Measurements from ENCODE around the gene FYN.

DNA sequence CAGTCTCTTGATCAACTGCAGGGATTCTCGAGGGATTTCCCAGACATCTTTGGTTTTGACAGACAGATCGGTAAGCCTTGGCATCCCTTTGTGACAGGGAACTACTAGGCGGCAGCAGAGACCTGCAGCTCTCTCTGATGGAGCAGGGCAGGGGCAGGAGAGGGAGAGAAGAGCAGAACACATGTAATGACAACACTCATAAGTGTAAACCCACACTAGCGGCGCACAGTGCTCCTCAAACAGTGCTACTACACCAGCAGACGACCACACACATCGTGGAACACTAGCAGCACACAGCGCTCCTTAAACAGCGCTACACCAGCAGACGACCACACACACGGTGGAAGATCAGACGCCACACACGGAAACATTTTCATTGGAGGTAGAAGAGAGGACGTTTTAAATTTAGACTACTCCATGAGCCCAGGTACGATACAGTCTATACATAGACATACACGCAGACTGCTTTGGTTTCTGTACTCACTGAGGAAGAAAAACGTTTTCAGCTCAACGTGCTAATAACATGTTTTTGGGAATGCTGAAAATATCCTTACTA, 173.0 kb downstream of the FYN start:
- no peak for TF ChIP-seq JUNB (IDR thresholded peaks at IDR 0.05)
- TF ChIP-seq, protein P1, sequence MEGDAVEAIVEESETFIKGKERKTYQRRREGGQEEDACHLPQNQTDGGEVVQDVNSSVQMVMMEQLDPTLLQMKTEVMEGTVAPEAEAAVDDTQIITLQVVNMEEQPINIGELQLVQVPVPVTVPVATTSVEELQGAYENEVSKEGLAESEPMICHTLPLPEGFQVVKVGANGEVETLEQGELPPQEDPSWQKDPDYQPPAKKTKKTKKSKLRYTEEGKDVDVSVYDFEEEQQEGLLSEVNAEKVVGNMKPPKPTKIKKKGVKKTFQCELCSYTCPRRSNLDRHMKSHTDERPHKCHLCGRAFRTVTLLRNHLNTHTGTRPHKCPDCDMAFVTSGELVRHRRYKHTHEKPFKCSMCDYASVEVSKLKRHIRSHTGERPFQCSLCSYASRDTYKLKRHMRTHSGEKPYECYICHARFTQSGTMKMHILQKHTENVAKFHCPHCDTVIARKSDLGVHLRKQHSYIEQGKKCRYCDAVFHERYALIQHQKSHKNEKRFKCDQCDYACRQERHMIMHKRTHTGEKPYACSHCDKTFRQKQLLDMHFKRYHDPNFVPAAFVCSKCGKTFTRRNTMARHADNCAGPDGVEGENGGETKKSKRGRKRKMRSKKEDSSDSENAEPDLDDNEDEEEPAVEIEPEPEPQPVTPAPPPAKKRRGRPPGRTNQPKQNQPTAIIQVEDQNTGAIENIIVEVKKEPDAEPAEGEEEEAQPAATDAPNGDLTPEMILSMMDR (IDR thresholded peaks at IDR 0.05 in 2 of 3, conservative IDR thresholded peaks at IDR 0.05 in 1 of 3; ENCODE audit: control insufficient read depth in 2 of 3, extremely low read depth in 1 of 3, insufficient read depth in 1 of 3, low read depth in 3 of 3, low read length in 3 of 3), result no peak
